HepG2 (cell line): Measurements from ENCODE around the gene ZNF90. TPM values are rescaled to one million over a fixed set of nuclear protein-coding genes. Genes with fewer than 3 reads are reported as not detected.

Experiments used
- CHCHD3 ChIP-seq: sonication (generic); formaldehyde crosslinking; IDR thresholded peaks from 2 replicates; pipeline ENCODE4 v1.8.0; 2022; ENCODE audit warnings: mild to moderate bottlenecking, missing genetic modification reagents, moderate library complexity
- FIP1L1 ChIP-seq: fragments of 200-400 bp; formaldehyde crosslinking; IDR thresholded peaks from 2 replicates; pipeline ENCODE4 v1.6.1; 2018; ENCODE audit warnings: low read depth, mild to moderate bottlenecking, low read length, moderate library complexity, borderline replicate concordance; ENCODE audit not compliant: insufficient read depth
- FOXA1 ChIP-seq, 2 experiments: fragments of 450-650 bp in 1 of 2; sonication (generic) in 1 of 2; formaldehyde crosslinking in 1 of 2; IDR thresholded peaks; 2 replicates each; pipeline versions ENCODE4 v1.4.0 to v1.6.1; 2016 to 2020; ENCODE audit warnings: missing genetic modification reagents in 1 of 2
- FOXK1 ChIP-seq: sonication (generic); formaldehyde crosslinking; IDR thresholded peaks from 2 replicates; pipeline ENCODE4 v1.4.0; 2020; ENCODE audit warnings: low read depth, missing genetic modification reagents, borderline replicate concordance
- IKZF4 ChIP-seq: sonication (generic); formaldehyde crosslinking; IDR thresholded peaks from 2 replicates; pipeline ENCODE4 v1.5.1; 2020; ENCODE audit warnings: borderline replicate concordance, mild to moderate bottlenecking, low read depth, missing genetic modification reagents; ENCODE audit errors: not compliant biosample characterization
- JUND ChIP-seq: sonication (generic); formaldehyde crosslinking; IDR thresholded peaks from 2 replicates; pipeline ENCODE4 v1.8.0; 2022; ENCODE audit warnings: mild to moderate bottlenecking, missing genetic modification reagents
- RELA ChIP-seq: sonication (generic); formaldehyde crosslinking; IDR thresholded peaks from 2 replicates; pipeline ENCODE4 v1.4.0; 2020; ENCODE audit warnings: missing genetic modification reagents
- REPIN1 ChIP-seq: sonication (generic); formaldehyde crosslinking; IDR thresholded peaks from 2 replicates; pipeline ENCODE4 v1.8.0; 2022; ENCODE audit warnings: missing genetic modification reagents, low read depth, mild to moderate bottlenecking, borderline replicate concordance
- RFX3 ChIP-seq: IDR thresholded peaks from 2 replicates; pipeline ENCODE4 v1.6.1; 2016; ENCODE audit warnings: missing biosample characterization, missing genetic modification reagents
- SRF ChIP-seq: IDR thresholded peaks from 2 replicates; pipeline ENCODE4 v1.6.1; 2011; ENCODE audit warnings: mild to moderate bottlenecking, low read depth, low read length, moderate library complexity
- ZNF329 ChIP-seq: sonication (generic); formaldehyde crosslinking; IDR thresholded peaks from 2 replicates; pipeline ENCODE4 v1.9.0; 2021; ENCODE audit warnings: low read depth, mild to moderate bottlenecking, missing genetic modification reagents
- ZNF549 ChIP-seq: sonication (generic); formaldehyde crosslinking; IDR thresholded peaks from 2 replicates; pipeline ENCODE4 v1.5.0; 2020; ENCODE audit warnings: missing genetic modification reagents
- ZNF607 ChIP-seq: sonication (generic); formaldehyde crosslinking; IDR thresholded peaks from 2 replicates; pipeline ENCODE4 v1.5.1; 2020; ENCODE audit warnings: missing genetic modification reagents, mild to moderate bottlenecking, borderline replicate concordance
- ZSCAN20 ChIP-seq: sonication (generic); formaldehyde crosslinking; IDR thresholded peaks from 2 replicates; pipeline ENCODE4 v1.4.0; 2020; ENCODE audit warnings: missing genetic modification reagents, mild to moderate bottlenecking, borderline replicate concordance
- polyA plus RNA-seq, 8 experiments: library from polyadenylated mRNA; depleted of rRNA in 3 of 8; stranded (reverse) in 7 of 8; unstranded in 1 of 8; fragments of >200 nt; fragmentation: Illumina TruSeq in 4 of 8; extraction: Trizol in 4 of 8; gene quantifications; 2 replicates each; pipeline versions ENCODE4 v1.2.1 to v1.2.3, GENCODE V29; 2011 to 2016; ENCODE audit warnings: low read depth in 4 of 8, missing spikeins in 1 of 8, mixed read lengths in 1 of 8; ENCODE audit not compliant: insufficient read depth in 1 of 8
- total RNA-seq, 5 experiments: library from RNA; depleted of rRNA; stranded (reverse); fragments of >200 nt; fragmentation: Illumina TruSeq; extraction: Trizol; gene quantifications; 2 replicates each; pipeline ENCODE4 v1.2.3, GENCODE V29; 2016; ENCODE audit warnings: low read depth in 1 of 5
- TF ChIP-seq, protein P1 (sequence below): sonication (generic); formaldehyde crosslinking; IDR thresholded peaks from 2 replicates; pipeline ENCODE4 v1.4.0; 2020; ENCODE audit warnings: missing genetic modification reagents
- TF ChIP-seq, protein P2 (sequence below): sonication (generic); formaldehyde crosslinking; IDR thresholded peaks from 2 replicates; pipeline ENCODE4 v1.5.1; 2020; ENCODE audit warnings: missing genetic modification reagents, mild to moderate bottlenecking, borderline replicate concordance
- TF ChIP-seq, protein P3 (sequence below): sonication (generic); formaldehyde crosslinking; conservative IDR thresholded peaks from 2 replicates; pipeline ENCODE4 v1.4.0; 2020; ENCODE audit warnings: missing genetic modification reagents
- TF ChIP-seq, protein P4 (sequence below): sonication (generic); formaldehyde crosslinking; IDR thresholded peaks from 2 replicates; pipeline ENCODE4 v1.5.1; 2020; ENCODE audit warnings: mild to moderate bottlenecking, missing genetic modification reagents
- TF ChIP-seq, protein P5 (sequence below): IDR thresholded peaks from 2 replicates; pipeline ENCODE4 v1.6.1; 2016; ENCODE audit warnings: missing biosample characterization, missing genetic modification reagents, low read depth

The ZNF90 gene
- total and polyA plus RNA-seq, 2 of the 13 experiments (the other 11 are each of a cell fraction or from before 2014, with no cell fraction given): 2.1 to 3.8 TPM

DNA sequence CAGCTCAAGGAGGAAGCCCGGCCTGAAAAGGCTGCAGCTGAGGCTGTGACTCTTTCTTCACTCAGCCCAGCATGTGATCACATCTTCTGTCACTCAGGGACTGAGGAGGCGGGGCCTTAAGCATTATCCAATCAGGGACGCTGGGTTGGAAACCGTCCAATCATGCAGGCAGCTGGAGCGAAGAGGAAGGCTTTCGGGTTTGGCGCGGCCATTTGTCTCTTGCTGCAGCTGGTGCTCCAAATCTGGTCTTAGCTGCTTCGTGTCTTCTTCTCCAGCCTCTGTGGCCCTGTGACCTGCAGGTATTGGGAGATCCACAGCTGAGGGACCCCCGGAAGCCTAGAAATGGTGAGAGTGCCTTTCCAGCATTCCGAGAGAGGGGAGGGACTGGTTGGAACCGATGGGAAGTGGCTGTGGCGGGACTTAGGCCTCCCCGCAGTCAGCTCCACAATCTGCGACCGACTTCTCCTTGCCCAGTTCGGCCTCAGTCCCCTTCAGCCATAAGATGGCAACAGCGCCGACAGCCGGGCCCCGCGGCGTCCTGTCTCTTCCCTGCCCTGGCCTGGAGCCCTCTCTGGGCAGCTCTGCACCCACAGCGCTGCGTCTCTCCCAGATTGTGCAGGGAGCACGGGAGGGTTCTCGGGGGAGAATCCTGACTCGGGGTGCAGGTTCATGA lies at the start of gene ZNF90 (continued):
- TF ChIP-seq REPIN1 (CRISPR knock-in tag): 0 out of 2 replicates have a peak, but pooled peaks have one; percentile 21
- TF ChIP-seq ZNF549 (CRISPR knock-in tag): no peak
- no peak for TF ChIP-seq FOXK1 (CRISPR knock-in tag)
- TF ChIP-seq, protein P1, sequence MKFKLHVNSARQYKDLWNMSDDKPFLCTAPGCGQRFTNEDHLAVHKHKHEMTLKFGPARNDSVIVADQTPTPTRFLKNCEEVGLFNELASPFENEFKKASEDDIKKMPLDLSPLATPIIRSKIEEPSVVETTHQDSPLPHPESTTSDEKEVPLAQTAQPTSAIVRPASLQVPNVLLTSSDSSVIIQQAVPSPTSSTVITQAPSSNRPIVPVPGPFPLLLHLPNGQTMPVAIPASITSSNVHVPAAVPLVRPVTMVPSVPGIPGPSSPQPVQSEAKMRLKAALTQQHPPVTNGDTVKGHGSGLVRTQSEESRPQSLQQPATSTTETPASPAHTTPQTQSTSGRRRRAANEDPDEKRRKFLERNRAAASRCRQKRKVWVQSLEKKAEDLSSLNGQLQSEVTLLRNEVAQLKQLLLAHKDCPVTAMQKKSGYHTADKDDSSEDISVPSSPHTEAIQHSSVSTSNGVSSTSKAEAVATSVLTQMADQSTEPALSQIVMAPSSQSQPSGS: no peak
- no peak for TF ChIP-seq FIP1L1
- TF ChIP-seq SRF: no peak
- no peak for TF ChIP-seq FOXA1 (IDR thresholded peaks at IDR 0.05)
- TF ChIP-seq FOXA1 (CRISPR knock-in tag; IDR thresholded peaks at IDR 0.05): no peak
- TF ChIP-seq RELA: no peak
- no peak for TF ChIP-seq ZSCAN20 (CRISPR knock-in tag)
- no peak for TF ChIP-seq IKZF4 (CRISPR knock-in tag)
- TF ChIP-seq, protein P2, sequence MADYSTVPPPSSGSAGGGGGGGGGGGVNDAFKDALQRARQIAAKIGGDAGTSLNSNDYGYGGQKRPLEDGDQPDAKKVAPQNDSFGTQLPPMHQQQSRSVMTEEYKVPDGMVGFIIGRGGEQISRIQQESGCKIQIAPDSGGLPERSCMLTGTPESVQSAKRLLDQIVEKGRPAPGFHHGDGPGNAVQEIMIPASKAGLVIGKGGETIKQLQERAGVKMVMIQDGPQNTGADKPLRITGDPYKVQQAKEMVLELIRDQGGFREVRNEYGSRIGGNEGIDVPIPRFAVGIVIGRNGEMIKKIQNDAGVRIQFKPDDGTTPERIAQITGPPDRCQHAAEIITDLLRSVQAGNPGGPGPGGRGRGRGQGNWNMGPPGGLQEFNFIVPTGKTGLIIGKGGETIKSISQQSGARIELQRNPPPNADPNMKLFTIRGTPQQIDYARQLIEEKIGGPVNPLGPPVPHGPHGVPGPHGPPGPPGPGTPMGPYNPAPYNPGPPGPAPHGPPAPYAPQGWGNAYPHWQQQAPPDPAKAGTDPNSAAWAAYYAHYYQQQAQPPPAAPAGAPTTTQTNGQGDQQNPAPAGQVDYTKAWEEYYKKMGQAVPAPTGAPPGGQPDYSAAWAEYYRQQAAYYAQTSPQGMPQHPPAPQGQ (CRISPR knock-in tag): no peak
- TF ChIP-seq RFX3 (CRISPR knock-in tag): no peak
- no peak for TF ChIP-seq CHCHD3 (CRISPR knock-in tag)
- no peak for TF ChIP-seq JUND (CRISPR knock-in tag)
- TF ChIP-seq ZNF607 (CRISPR knock-in tag): no peak
- TF ChIP-seq, protein P3, sequence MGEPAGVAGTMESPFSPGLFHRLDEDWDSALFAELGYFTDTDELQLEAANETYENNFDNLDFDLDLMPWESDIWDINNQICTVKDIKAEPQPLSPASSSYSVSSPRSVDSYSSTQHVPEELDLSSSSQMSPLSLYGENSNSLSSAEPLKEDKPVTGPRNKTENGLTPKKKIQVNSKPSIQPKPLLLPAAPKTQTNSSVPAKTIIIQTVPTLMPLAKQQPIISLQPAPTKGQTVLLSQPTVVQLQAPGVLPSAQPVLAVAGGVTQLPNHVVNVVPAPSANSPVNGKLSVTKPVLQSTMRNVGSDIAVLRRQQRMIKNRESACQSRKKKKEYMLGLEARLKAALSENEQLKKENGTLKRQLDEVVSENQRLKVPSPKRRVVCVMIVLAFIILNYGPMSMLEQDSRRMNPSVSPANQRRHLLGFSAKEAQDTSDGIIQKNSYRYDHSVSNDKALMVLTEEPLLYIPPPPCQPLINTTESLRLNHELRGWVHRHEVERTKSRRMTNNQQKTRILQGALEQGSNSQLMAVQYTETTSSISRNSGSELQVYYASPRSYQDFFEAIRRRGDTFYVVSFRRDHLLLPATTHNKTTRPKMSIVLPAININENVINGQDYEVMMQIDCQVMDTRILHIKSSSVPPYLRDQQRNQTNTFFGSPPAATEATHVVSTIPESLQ (CRISPR knock-in tag): no peak
- TF ChIP-seq, protein P4, sequence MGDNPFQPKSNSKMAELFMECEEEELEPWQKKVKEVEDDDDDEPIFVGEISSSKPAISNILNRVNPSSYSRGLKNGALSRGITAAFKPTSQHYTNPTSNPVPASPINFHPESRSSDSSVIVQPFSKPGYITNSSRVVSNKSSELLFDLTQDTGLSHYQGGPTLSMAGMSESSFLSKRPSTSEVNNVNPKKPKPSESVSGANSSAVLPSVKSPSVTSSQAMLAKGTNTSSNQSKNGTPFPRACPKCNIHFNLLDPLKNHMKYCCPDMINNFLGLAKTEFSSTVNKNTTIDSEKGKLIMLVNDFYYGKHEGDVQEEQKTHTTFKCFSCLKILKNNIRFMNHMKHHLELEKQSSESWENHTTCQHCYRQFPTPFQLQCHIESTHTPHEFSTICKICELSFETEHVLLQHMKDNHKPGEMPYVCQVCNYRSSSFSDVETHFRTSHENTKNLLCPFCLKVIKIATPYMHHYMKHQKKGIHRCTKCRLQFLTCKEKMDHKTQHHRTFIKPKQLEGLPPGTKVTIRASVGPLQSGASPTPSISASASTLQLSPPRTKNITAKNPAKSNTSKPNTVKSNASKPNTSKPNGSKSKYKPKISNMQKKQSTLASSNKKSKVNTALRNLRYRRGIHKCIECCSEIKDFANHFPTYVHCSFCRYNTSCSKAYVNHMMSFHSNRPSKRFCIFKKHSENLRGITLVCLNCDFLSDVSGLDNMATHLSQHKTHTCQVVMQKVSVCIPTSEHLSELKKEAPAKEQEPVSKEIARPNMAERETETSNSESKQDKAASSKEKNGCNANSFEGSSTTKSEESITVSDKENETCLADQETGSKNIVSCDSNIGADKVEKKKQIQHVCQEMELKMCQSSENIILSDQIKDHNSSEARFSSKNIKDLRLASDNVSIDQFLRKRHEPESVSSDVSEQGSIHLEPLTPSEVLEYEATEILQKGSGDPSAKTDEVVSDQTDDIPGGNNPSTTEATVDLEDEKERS (CRISPR knock-in tag): no peak
- TF ChIP-seq ZNF329 (CRISPR knock-in tag): no peak
- TF ChIP-seq, protein P5, sequence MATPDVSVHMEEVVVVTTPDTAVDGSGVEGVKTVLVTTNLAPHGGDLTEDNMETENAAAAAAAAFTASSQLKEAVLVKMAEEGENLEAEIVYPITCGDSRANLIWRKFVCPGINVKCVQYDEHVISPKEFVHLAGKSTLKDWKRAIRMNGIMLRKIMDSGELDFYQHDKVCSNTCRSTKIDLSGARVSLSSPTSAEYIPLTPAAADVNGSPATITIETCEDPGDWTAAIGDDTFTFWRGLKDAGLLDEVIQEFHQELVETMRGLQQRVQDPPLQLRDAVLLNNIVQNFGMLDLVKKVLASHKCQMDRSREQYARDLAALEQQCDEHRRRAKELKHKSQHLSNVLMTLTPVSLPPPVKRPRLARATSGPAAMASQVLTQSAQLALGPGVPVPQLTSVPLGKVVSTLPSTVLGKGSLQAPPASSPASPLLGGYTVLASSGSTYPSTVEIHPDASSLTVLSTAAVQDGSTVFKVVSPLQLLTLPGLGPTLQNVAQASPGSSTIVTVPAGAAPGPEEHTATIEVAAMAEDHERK (CRISPR knock-in tag): no peak
